Measurements from ENCODE around the gene ZBTB9. TPM values are rescaled to one million over a fixed set of nuclear protein-coding genes. Genes with fewer than 3 reads are reported as not detected.
"Not testable (repeated sequence)": the region's sequence is repeated elsewhere in the genome, so short reads cannot be mapped to it uniquely, and the experiment has no call there.

Gene ZBTB9
- total RNA-seq, 3 donors from 2014 or later, result 1.9 to 5.1 (median 3.6) TPM

- intact Hi-C loops (cut with DNase I; ENCODE audit: low total_unique reads), result no loop called here
- Histone ChIP-seq H3K9me3 (no peaks in the 10 kb centered on the region), H3K4me1 (no peaks in the 10 kb centered on the region), H3K4me3 (no peak overlapping the region), H3K27ac (no peak overlapping the region), H3K36me3 (no peaks in the 10 kb centered on the region), H3K27me3 (no peaks in the 10 kb centered on the region)
- TF ChIP-seq POLR2AphosphoS5 (IDR thresholded peaks at IDR 0.05), result no peak
- no peak for TF ChIP-seq POLR2A (IDR thresholded peaks at IDR 0.05)
- TF ChIP-seq, protein P1, sequence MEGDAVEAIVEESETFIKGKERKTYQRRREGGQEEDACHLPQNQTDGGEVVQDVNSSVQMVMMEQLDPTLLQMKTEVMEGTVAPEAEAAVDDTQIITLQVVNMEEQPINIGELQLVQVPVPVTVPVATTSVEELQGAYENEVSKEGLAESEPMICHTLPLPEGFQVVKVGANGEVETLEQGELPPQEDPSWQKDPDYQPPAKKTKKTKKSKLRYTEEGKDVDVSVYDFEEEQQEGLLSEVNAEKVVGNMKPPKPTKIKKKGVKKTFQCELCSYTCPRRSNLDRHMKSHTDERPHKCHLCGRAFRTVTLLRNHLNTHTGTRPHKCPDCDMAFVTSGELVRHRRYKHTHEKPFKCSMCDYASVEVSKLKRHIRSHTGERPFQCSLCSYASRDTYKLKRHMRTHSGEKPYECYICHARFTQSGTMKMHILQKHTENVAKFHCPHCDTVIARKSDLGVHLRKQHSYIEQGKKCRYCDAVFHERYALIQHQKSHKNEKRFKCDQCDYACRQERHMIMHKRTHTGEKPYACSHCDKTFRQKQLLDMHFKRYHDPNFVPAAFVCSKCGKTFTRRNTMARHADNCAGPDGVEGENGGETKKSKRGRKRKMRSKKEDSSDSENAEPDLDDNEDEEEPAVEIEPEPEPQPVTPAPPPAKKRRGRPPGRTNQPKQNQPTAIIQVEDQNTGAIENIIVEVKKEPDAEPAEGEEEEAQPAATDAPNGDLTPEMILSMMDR (IDR thresholded peaks at IDR 0.05), result no peak
- DNase-seq (ENCODE audit: low spot score in 2 of 2), result no peak
Measured at GRCh38 chr6:33483678-33484077, 29.3 kb downstream of the ZBTB9 start.

DNA sequence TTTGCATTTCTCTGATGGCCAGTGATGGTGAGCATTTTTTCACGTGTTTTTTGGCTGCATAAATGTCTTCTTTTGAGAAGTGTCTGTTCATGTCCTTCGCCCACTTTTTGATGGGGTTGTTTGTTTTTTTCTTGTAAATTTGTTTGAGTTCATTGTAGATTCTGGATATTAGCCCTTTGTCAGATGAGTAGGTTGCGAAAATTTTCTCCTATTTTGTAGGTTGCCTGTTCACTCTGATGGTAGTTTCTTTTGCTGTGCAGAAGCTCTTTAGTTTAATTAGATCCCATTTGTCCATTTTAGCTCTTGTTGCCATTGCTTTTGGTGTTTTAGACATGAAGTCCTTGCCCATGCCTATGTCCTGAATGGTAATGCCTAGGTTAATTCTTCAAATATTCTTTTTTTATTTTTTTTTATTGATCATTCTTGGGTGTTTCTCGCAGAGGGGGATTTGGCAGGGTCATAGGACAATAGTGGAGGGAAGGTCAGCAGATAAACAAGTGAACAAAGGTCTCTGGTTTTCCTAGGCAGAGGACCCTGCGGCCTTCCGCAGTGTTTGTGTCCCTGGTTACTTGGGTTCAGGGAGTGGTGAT lies 30.4 kb downstream of the ZBTB9 start:
- H3K27me3 ChIP-seq; intact Hi-C loops (cut with DNase I; ENCODE audit: low total_unique reads); H3K4me1 ChIP-seq; DNase-seq (ENCODE audit: low spot score in 2 of 2); H3K4me3 ChIP-seq; H3K9me3 ChIP-seq; H3K36me3 ChIP-seq; H3K27ac ChIP-seq: not testable (repeated sequence)

DNA sequence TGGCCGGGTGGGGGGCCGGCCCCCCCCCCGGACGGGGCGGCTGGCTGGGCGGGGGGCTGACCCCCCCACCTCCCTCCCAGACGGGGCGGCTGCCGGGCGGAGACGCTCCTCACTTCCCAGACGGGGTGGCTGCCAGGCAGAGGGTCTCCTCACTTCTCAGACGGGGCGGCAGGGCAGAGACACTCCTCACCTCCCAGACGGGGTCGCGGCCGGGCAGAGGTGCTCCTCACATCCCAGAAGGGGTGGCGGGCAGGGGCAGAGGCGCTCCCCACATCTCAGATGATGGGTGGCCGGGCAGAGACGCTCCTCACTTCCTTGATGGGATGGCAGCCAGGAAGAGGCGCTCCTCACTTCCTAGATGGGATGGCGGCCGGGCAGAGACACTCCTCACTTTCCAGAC lies 31.3 kb downstream of the ZBTB9 start:
- H3K9me3 ChIP-seq; intact Hi-C loops (cut with DNase I; ENCODE audit: low total_unique reads); DNase-seq (ENCODE audit: low spot score in 2 of 2): not testable (repeated sequence)

GRCh38 chr6:33488339-33488738 lies 34.0 kb downstream of the ZBTB9 start:
- H3K36me3 ChIP-seq, result no peaks in the 10 kb centered on the region
- no peaks in the 10 kb centered on the region for H3K27me3 ChIP-seq
- H3K4me1 ChIP-seq, result no peaks in the 10 kb centered on the region
- intact Hi-C loops (cut with DNase I; ENCODE audit: low total_unique reads), result no loop called here
- no peak for DNase-seq (ENCODE audit: low spot score in 2 of 2)
- no peaks in the 10 kb centered on the region for H3K9me3 ChIP-seq
- no peak overlapping the region for H3K4me3 ChIP-seq
- TF ChIP-seq, protein P1 (IDR thresholded peaks at IDR 0.05), result no peak
- TF ChIP-seq POLR2A (IDR thresholded peaks at IDR 0.05), result no peak
- no peak for TF ChIP-seq POLR2AphosphoS5 (IDR thresholded peaks at IDR 0.05)
- no peak overlapping the region for H3K27ac ChIP-seq

More for the DNA sequence above, 31.3 kb downstream of the ZBTB9 start:
- H3K36me3 ChIP-seq, H3K4me3 ChIP-seq, H3K4me1 ChIP-seq, H3K27me3 ChIP-seq, H3K27ac ChIP-seq: not testable (repeated sequence)

- no peak for DNase-seq (ENCODE audit: low spot score in 2 of 2)
- TF ChIP-seq, protein P1 (IDR thresholded peaks at IDR 0.05), result no peak
- TF ChIP-seq POLR2AphosphoS5 (IDR thresholded peaks at IDR 0.05) (no peak), POLR2A (IDR thresholded peaks at IDR 0.05) (no peak)
- intact Hi-C loops (cut with DNase I; ENCODE audit: low total_unique reads), result no loop called here
- Histone ChIP-seq H3K4me1 (no peaks in the 10 kb centered on the region), H3K27ac (no peak overlapping the region), H3K27me3 (no peaks in the 10 kb centered on the region), H3K9me3 (no peaks in the 10 kb centered on the region), H3K4me3 (no peak overlapping the region), H3K36me3 (no peaks in the 10 kb centered on the region)
Measured at GRCh38 chr6:33490198-33490597, 35.8 kb downstream of the ZBTB9 start.

DNA sequence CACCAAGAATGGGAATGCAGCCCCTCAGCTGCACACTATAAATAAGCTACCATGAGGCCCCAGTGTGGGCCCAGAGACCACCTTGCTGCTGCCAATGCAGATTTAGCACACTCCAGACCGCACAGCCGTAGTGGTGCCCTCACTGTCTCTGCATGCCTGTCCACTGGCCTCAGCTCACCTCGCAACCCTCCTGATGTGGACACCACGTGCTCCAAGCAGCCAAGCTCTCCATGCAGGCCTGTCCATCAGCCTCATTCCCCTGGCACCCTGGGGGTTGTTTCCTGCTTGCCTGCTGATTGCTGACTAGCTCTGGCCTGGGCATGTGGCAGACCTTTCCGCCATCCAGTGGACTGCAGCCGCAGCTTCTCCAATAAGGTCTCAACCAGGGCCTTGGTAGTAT lies 36.2 kb downstream of the ZBTB9 start:
- H3K4me3 ChIP-seq, result no peak overlapping the region
- no peaks in the 10 kb centered on the region for H3K36me3 ChIP-seq
- intact Hi-C loops (cut with DNase I; ENCODE audit: low total_unique reads), result no loop called here
- H3K9me3 ChIP-seq, result no peaks in the 10 kb centered on the region
- DNase-seq (ENCODE audit: low spot score in 2 of 2), result no peak
- H3K27me3 ChIP-seq, result no peaks in the 10 kb centered on the region
- TF ChIP-seq, protein P1 (IDR thresholded peaks at IDR 0.05), result no peak
- TF ChIP-seq POLR2AphosphoS5 (IDR thresholded peaks at IDR 0.05) (no peak), POLR2A (IDR thresholded peaks at IDR 0.05) (no peak)
- no peaks in the 10 kb centered on the region for H3K4me1 ChIP-seq
- H3K27ac ChIP-seq, result no peak overlapping the region
